ENCODE data around the gene DCTPP1.

- TF ChIP-seq CTCF (conservative IDR thresholded peaks at IDR 0.05 in 1 of 2, IDR thresholded peaks at IDR 0.05 in 1 of 2; ENCODE audit: extremely low read depth in 1 of 2, insufficient read depth in 1 of 2, low read depth in 1 of 2, low read length in 2 of 2) (no peak), EZH2 (IDR thresholded peaks at IDR 0.05; ENCODE audit: borderline replicate concordance, low read length) (no peak)
Observed at GRCh38 chr16:30470170-30470512, 40.3 kb upstream of the DCTPP1 start.
